ENCODE results near the gene CCNG1.
"Not testable (repeated sequence)": the region's sequence is repeated elsewhere in the genome, so short reads cannot be mapped to it uniquely, and the experiment has no call there.

CCNG1 gene

GRCh38 chr5:163437309-163438182 is at the start of gene CCNG1:
CCNG1 (plus strand) TSS chr5:163437595; CDS start chr5:163439257, 1,662 bp downstream.
- peak within 1 kb of the TSS; percentile 69 to 81; a peak in 3 of 4 replicates for H3K4me3 ChIP-seq (ENCODE audit: low read depth in 1 of 2, low read length in 2 of 2)
- H3K9ac ChIP-seq (ENCODE audit: low read depth, low read length) = peak within 1 kb of the TSS; percentile 90
- H3K27ac ChIP-seq (ENCODE audit: low read length) = peak within 1 kb of the TSS; percentile 86
- peaks cover 6% of the 10 kb centered on the region; the same call in 1 of the 2 replicates for H4K20me1 ChIP-seq (ENCODE audit: insufficient read depth, low read length)
- ATAC-seq (ENCODE audit: insufficient read depth, low read depth) (peak; percentile 95), DNase-seq (peak; percentile 93)
- H2AFZ ChIP-seq (ENCODE audit: low read depth, low read length) = peak within 1 kb of the TSS; percentile 77
- H3K9me3 ChIP-seq (ENCODE audit: insufficient read depth, low read length, severe bottlenecking) = no peaks in the 10 kb centered on the region
- H3K4me2 ChIP-seq (ENCODE audit: insufficient read depth, low read length) = peak within 1 kb of the TSS; percentile 80
- TF ChIP-seq CTCF (IDR thresholded peaks at IDR 0.05; ENCODE audit: borderline replicate concordance, extremely low read depth, low read length, poor library complexity, severe bottlenecking) (no peak), EZH2 (IDR thresholded peaks at IDR 0.05; ENCODE audit: borderline replicate concordance, low read depth, low read length, severe bottlenecking) (no peak)
- no peaks in the 10 kb centered on the region for H3K27me3 ChIP-seq (ENCODE audit: insufficient read depth, low read length, poor library complexity)
- peaks cover 43% of the 10 kb centered on the region for H3K79me2 ChIP-seq (ENCODE audit: insufficient read depth, low read length)
- H3K36me3 ChIP-seq (ENCODE audit: insufficient read depth, low read length) = peaks cover 35% of the 10 kb centered on the region
- H3K4me1 ChIP-seq (ENCODE audit: insufficient read depth, low read length) = peaks cover 43% of the 10 kb centered on the region

- H3K79me2 ChIP-seq (ENCODE audit: insufficient read depth, low read length) = no peaks in the 10 kb centered on the region
- no peaks in the 10 kb centered on the region for H3K9me3 ChIP-seq (ENCODE audit: insufficient read depth, low read length, severe bottlenecking)
- no peaks in the 10 kb centered on the region for H3K27me3 ChIP-seq (ENCODE audit: insufficient read depth, low read length, poor library complexity)
- no peak overlapping the region for H2AFZ ChIP-seq (ENCODE audit: low read depth, low read length)
- no peak overlapping the region for H3K4me2 ChIP-seq (ENCODE audit: insufficient read depth, low read length)
- no peak overlapping the region for H3K27ac ChIP-seq (ENCODE audit: low read length)
- DNase-seq = no peak
- no peak overlapping the region for H3K9ac ChIP-seq (ENCODE audit: low read depth, low read length)
- no peak overlapping the region for H3K4me3 ChIP-seq (ENCODE audit: low read depth in 1 of 2, low read length in 2 of 2)
- no peaks in the 10 kb centered on the region for H3K4me1 ChIP-seq (ENCODE audit: insufficient read depth, low read length)
- ATAC-seq (ENCODE audit: insufficient read depth, low read depth) = no peak
- no peaks in the 10 kb centered on the region for H4K20me1 ChIP-seq (ENCODE audit: insufficient read depth, low read length)
- TF ChIP-seq EZH2 (IDR thresholded peaks at IDR 0.05; ENCODE audit: borderline replicate concordance, low read depth, low read length, severe bottlenecking) (no peak), CTCF (IDR thresholded peaks at IDR 0.05; ENCODE audit: borderline replicate concordance, extremely low read depth, low read length, poor library complexity, severe bottlenecking) (no peak)
- no peaks in the 10 kb centered on the region for H3K36me3 ChIP-seq (ENCODE audit: insufficient read depth, low read length)
Observed at GRCh38 chr5:163395792-163396191, 41.6 kb upstream of the CCNG1 start.

- H2AFZ ChIP-seq (ENCODE audit: low read depth, low read length); H3K9me3 ChIP-seq (ENCODE audit: insufficient read depth, low read length, severe bottlenecking); H3K4me3 ChIP-seq (ENCODE audit: low read depth in 1 of 2, low read length in 2 of 2); H4K20me1 ChIP-seq (ENCODE audit: insufficient read depth, low read length); H3K4me2 ChIP-seq (ENCODE audit: insufficient read depth, low read length); H3K36me3 ChIP-seq (ENCODE audit: insufficient read depth, low read length); H3K79me2 ChIP-seq (ENCODE audit: insufficient read depth, low read length); H3K27ac ChIP-seq (ENCODE audit: low read length); H3K9ac ChIP-seq (ENCODE audit: low read depth, low read length); H3K27me3 ChIP-seq (ENCODE audit: insufficient read depth, low read length, poor library complexity); H3K4me1 ChIP-seq (ENCODE audit: insufficient read depth, low read length); DNase-seq; ATAC-seq (ENCODE audit: insufficient read depth, low read depth): not testable (repeated sequence)
Observed at GRCh38 chr5:163396818-163397340, 40.5 kb upstream of the CCNG1 start.

- no peak overlapping the region for H2AFZ ChIP-seq (ENCODE audit: low read depth, low read length)
- DNase-seq = no peak
- no peak for TF ChIP-seq CTCF (IDR thresholded peaks at IDR 0.05; ENCODE audit: borderline replicate concordance, extremely low read depth, low read length, poor library complexity, severe bottlenecking)
- no peak for TF ChIP-seq EZH2 (IDR thresholded peaks at IDR 0.05; ENCODE audit: borderline replicate concordance, low read depth, low read length, severe bottlenecking)
- H3K36me3 ChIP-seq (ENCODE audit: insufficient read depth, low read length) = no peaks in the 10 kb centered on the region
- H3K9ac ChIP-seq (ENCODE audit: low read depth, low read length) = no peak overlapping the region
- H3K27ac ChIP-seq (ENCODE audit: low read length) = no peak overlapping the region
- H4K20me1 ChIP-seq (ENCODE audit: insufficient read depth, low read length) = no peaks in the 10 kb centered on the region
- no peak overlapping the region for H3K4me3 ChIP-seq (ENCODE audit: low read depth in 1 of 2, low read length in 2 of 2)
- H3K4me2 ChIP-seq (ENCODE audit: insufficient read depth, low read length) = no peak overlapping the region
- H3K9me3 ChIP-seq (ENCODE audit: insufficient read depth, low read length, severe bottlenecking) = no peaks in the 10 kb centered on the region
- H3K27me3 ChIP-seq (ENCODE audit: insufficient read depth, low read length, poor library complexity) = no peaks in the 10 kb centered on the region
- H3K79me2 ChIP-seq (ENCODE audit: insufficient read depth, low read length) = no peaks in the 10 kb centered on the region
- no peaks in the 10 kb centered on the region for H3K4me1 ChIP-seq (ENCODE audit: insufficient read depth, low read length)
- no peak for ATAC-seq (ENCODE audit: insufficient read depth, low read depth)
Observed at GRCh38 chr5:163397354-163397753, 40.0 kb upstream of the CCNG1 start.
